ENCODE data around the gene AGBL1.
"Not testable (repeated sequence)": the region's sequence is repeated elsewhere in the genome, so short reads cannot be mapped to it uniquely, and the experiment has no call there.

Gene AGBL1

DNA sequence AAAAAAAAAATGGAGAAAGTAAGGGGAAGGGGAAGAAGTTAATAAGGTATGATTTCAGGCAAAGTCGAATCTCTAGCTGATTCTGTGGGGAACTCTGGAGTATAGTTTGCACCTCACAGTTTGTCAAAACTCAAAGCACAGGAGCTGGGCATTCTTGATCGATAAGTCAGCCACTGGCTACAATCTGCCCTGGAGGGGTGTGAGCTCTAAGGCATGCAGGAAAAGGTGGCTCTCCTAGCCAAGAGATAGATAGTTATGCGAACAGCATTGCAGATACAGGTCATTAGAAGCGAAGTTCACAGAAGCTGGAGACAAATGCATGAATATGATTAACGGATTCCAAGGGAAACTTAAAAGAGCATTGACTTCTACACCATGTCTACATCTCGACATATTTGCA lies 952.6 kb downstream of the AGBL1 start:
- no peak for DNase-seq

DNA sequence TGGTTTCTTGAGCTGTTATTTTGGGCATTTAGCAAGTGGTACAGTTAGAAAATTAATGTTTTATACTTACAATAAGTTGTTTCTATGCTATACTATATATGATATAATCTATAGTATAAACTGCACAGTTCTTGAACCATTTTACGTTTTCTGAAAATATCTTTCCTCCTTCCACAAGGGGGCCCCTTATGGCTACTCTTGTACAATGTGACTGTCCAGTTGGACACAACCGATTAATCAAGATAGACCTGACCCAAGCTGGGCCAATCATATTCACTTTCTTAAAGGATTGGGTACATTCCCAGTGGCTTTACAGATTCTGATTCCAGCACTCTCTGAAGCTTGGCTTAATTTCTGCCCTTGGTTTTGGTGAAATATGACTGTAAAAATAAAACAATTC lies 953.4 kb downstream of the AGBL1 start:
- no peak for DNase-seq

DNA sequence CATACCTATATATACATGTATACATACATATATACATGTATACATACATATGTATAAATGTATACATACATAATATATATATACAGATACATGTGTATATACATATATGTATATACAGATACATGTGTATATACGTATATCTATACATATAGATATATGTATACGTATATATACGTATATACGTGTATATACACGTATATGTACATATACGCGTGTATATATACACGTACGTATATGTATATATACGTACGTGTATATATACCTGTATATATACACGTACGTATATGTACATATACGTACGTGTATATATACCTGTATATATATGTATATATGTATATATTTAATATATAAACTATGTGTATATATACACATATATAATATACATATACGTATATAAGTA lies 955.2 kb downstream of the AGBL1 start:
- DNase-seq, result no peak

DNA sequence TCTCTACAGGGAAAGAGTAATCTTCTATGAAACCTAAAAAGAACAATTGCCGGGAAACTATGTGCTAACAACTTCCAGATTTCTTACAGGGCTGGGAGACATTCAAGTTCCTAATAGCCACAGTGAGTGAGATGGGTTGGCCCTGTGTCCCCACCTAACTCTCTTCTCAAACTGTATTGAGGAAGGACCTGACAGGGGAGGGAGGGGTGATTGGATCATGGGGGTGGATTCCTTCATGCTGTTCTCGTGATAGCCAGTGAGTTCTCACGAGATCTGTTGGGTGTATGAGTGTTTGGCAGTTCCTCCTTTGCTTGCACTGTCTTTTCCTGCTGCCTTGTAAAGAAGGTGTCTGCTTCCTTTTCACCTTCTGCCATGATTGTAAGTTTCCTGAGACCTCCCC lies 958.7 kb downstream of the AGBL1 start:
- DNase-seq, result no peak

DNA sequence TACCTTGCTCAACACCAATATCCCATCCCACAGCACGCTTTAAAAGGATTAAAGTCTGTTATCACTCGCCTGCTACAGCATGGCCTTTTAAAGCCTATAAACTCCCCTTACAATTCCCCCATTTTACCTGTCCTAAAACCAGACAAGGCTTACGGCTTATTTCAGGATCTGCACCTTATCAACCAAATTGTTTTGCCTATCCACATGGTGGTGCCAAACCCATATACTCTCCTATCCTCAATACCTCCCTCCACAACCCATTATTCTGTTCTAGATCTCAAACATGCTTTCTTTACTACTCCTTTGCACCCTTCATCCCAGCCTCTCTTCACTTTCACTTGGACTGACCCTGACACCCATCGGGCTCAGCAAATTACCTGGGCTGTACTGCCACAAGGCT lies 962.9 kb downstream of the AGBL1 start:
- not testable (repeated sequence) for DNase-seq

DNA sequence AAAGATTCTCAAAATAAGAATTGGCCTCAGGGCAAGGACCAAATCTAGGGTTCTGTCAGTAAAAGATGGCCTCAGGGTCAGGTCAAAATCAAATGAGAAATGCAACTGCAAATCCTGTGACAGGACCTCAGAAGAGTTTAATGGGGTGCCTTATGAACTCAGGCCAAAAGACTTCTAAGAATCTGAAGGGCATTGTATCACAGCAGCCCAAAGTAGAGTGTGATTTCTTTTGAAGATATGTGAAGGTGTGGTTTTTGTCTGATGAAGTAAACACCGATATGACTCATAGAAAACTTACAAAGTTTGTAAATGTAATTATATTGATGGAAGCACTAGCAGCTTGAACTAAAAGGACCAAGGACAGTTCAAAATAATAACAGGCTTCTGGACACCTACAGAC lies 966.1 kb downstream of the AGBL1 start:
- no peak for DNase-seq

DNA sequence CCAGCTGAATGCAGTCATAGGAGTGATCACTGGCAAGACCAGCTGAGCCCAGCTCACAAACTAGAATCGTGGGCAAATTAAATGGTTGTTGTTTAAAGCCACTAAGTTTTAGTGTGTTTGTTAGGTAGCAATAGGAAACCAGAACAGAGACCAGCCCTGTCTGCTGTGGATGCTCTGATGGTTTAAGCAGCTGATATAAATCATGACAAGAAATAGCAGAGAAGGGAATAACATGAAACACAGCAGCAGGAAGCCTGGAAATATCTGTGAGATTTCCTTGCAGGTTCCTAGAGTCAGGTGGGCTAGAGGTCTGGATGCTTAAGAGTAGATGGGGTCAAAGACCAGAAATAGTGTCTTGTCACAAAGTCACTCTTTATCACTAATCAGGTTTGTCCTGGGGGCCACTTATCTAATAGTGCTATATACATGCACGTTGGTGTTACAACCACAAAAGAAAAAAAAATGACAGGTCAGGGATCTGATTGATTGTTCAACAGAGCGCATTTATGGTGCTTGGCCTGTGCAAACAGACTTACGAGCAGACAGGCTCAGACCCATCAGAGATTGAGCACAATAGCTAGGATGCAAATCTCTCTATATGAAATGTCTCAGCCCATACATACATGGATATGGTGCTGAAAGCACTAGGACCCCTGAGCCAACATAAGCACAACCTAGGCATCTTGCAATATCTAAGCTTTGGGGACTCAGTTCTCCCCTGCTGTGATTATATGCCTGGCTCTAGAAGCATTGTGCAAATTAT lies 967.7 kb downstream of the AGBL1 start:
- DNase-seq, result no peak
